ENCODE measurements around the gene PRF1.

- TF ChIP-seq CTCF (IDR thresholded peaks at IDR 0.05): no peak
- no peak for TF ChIP-seq ZFX (IDR thresholded peaks at IDR 0.05; ENCODE audit: borderline replicate concordance)
Observed at GRCh38 chr10:70634011-70634410, 31.5 kb upstream of the PRF1 start.
